Activated T-helper 2 cell treated with anti-CD3 and anti-CD28 coated beads, Interferon-gamma antibody, Interleukin-2, Interleukin-4, amounts not matched to agents 10 μg/mL and 5 μg/mL and 100 μg/mL, durations not matched to agents 14 hours and 24 hours and 36 hours (primary cell): Measurements from ENCODE around the gene SLIT3. TPM values are rescaled to one million over a fixed set of nuclear protein-coding genes. Genes with fewer than 3 reads are reported as not detected.

Experiments used
- DNase-seq: peaks from one replicate; pipeline ENCODE4 v3.0.0; 2021; ENCODE audit warnings: low spot score
- H3K27ac Mint-ChIP-seq: one replicate; pipeline ENCODE4 v1.8.0; 2021; ENCODE audit warnings: mixed read lengths
- H3K27me3 Mint-ChIP-seq: one replicate; pipeline ENCODE4 v1.8.0; 2021; ENCODE audit warnings: low read depth, mixed read lengths
- H3K36me3 Mint-ChIP-seq: one replicate; pipeline ENCODE4 v1.8.0; 2021; ENCODE audit warnings: low read depth, mixed read lengths
- H3K4me1 Mint-ChIP-seq: one replicate; pipeline ENCODE4 v1.8.0; 2021; ENCODE audit warnings: low read depth, mixed read lengths
- H3K4me3 Mint-ChIP-seq: one replicate; pipeline ENCODE4 v1.8.0; 2021; ENCODE audit warnings: low read depth, mild to moderate bottlenecking, moderate library complexity, mixed read lengths
- H3K9me3 Mint-ChIP-seq: one replicate; pipeline ENCODE4 v1.8.0; 2021; ENCODE audit warnings: mixed read lengths
- intact Hi-C: fragments of 100-400 bp; cut with micrococcal nuclease; formaldehyde crosslinking; loops from one replicate; pipeline ENCODE4 v1.15.1; 2023
- total RNA-seq: library from RNA; stranded (reverse); gene quantifications from 2 replicates; pipeline ENCODE4 v1.2.3, GENCODE V29; 2022

Gene SLIT3
- total RNA-seq, 1 donor from 2014 or later = 9.5 TPM

- H3K9me3 Mint-ChIP-seq = no peaks in the 10 kb centered on the region
- intact Hi-C loops = no loop called here
- DNase-seq = no peak
These were observed 631.8 kb downstream of the SLIT3 start for GRCh38 chr5:168669156-168669555.

GRCh38 chr5:168668078-168668477 lies 632.9 kb downstream of the SLIT3 start:
- Mint-ChIP-seq H3K27me3 (no peaks in the 10 kb centered on the region), H3K4me1 (no peaks in the 10 kb centered on the region), H3K4me3 (no peak overlapping the region), H3K36me3 (no peaks in the 10 kb centered on the region), H3K27ac (no peak overlapping the region), H3K9me3 (no peaks in the 10 kb centered on the region)
- intact Hi-C loops = no loop called here
- DNase-seq = no peak

More at GRCh38 chr5:168669156-168669555, 631.8 kb downstream of the SLIT3 start:
- Mint-ChIP-seq H3K36me3 (no peaks in the 10 kb centered on the region), H3K27me3 (no peaks in the 10 kb centered on the region), H3K4me1 (no peaks in the 10 kb centered on the region), H3K27ac (no peak overlapping the region), H3K4me3 (no peak overlapping the region)

DNA sequence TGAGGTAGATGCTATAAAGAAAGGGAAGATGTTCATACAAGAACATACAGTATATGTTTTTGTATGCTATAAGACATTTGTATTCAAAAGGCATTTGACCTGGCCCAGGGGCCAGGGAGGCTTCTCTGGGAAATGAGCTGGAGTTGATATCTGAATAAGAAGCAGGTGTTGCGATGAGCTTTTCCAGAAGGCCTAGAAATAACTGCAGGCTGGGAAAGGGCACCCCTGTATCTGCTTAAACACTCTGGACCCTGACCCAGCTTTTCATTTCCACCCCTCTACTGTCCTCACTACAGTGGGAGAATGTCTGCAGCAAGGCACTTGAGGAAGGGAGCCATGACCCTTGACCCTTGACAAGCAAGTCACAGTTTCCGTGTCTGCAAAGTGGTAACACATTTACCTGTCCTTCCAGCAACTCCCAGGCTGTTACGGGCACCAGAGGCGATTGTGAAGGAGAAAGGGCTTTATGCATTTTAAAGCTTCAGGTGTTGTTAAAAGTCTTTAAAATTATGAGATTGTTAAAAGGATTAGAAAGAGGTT lies 633.6 kb downstream of the SLIT3 start:
- DNase-seq = no peak
- no peak overlapping the region for H3K27ac Mint-ChIP-seq

GRCh38 chr5:168666356-168666755 lies 634.6 kb downstream of the SLIT3 start:
- Mint-ChIP-seq H3K27me3 (no peaks in the 10 kb centered on the region), H3K9me3 (no peaks in the 10 kb centered on the region), H3K36me3 (no peaks in the 10 kb centered on the region), H3K4me1 (no peaks in the 10 kb centered on the region), H3K27ac (no peak overlapping the region), H3K4me3 (no peak overlapping the region)
- intact Hi-C loops = no loop called here
- no peak for DNase-seq

More for the DNA sequence above, 633.6 kb downstream of the SLIT3 start:
- no peak overlapping the region for H3K4me3 Mint-ChIP-seq
- no peaks in the 10 kb centered on the region for H3K9me3 Mint-ChIP-seq
- H3K27me3 Mint-ChIP-seq = no peaks in the 10 kb centered on the region
- intact Hi-C loops = no loop called here
- no peaks in the 10 kb centered on the region for H3K4me1 Mint-ChIP-seq
- no peaks in the 10 kb centered on the region for H3K36me3 Mint-ChIP-seq

DNA sequence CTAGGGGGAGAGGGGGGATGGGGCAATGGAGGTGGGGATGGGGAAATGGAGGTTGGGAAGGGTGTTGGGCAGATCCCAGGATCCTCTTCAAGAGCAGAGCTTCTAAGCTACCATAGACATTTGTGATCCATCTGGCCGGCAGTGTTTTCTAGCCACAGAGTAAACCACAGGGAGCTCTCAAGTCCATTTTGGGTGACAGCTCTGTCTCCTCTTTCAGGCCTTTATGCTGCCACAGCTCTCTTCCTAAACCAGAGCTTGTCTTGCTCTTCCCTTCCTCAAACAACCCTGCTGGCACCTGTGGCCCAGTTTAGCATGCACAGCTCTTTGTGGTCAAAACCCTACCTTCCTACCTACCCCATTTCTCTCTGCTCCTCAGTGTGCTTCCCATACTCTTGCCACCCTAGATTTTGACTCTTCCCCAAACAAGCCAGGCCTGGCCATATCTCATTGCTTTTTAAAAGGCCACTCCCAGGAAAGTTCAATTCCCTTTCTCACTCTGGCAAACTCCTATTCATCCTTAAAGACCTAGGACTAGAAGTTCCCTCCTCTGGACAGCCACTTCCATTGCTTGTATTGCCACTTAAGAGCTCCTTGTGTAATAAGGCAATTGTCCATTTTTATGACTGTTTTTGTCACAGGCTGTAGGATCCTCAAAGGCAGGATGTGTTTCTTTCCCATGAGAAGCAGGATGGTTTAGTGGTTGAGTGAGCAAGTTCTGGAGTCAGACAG lies 637.5 kb downstream of the SLIT3 start:
- DNase-seq = no peak
- Mint-ChIP-seq H3K9me3 (no peaks in the 10 kb centered on the region), H3K4me3 (no peak overlapping the region), H3K27me3 (no peaks in the 10 kb centered on the region), H3K36me3 (no peaks in the 10 kb centered on the region), H3K27ac (no peak overlapping the region), H3K4me1 (no peaks in the 10 kb centered on the region)
- intact Hi-C loops = no loop called here

- intact Hi-C loops = no loop called here
- Mint-ChIP-seq H3K27ac (no peak overlapping the region), H3K27me3 (no peaks in the 10 kb centered on the region), H3K4me3 (no peak overlapping the region), H3K9me3 (no peaks in the 10 kb centered on the region), H3K4me1 (no peaks in the 10 kb centered on the region), H3K36me3 (no peaks in the 10 kb centered on the region)
- no peak for DNase-seq
These were observed 639.1 kb downstream of the SLIT3 start for GRCh38 chr5:168661593-168662485.

GRCh38 chr5:168660691-168661090 lies 640.2 kb downstream of the SLIT3 start:
- DNase-seq = no peak
- no peaks in the 10 kb centered on the region for H3K4me1 Mint-ChIP-seq
- no peak overlapping the region for H3K27ac Mint-ChIP-seq
- H3K9me3 Mint-ChIP-seq = no peaks in the 10 kb centered on the region
- H3K4me3 Mint-ChIP-seq = no peak overlapping the region
- H3K27me3 Mint-ChIP-seq = no peaks in the 10 kb centered on the region
- H3K36me3 Mint-ChIP-seq = no peaks in the 10 kb centered on the region
- intact Hi-C loops = no loop called here

DNA sequence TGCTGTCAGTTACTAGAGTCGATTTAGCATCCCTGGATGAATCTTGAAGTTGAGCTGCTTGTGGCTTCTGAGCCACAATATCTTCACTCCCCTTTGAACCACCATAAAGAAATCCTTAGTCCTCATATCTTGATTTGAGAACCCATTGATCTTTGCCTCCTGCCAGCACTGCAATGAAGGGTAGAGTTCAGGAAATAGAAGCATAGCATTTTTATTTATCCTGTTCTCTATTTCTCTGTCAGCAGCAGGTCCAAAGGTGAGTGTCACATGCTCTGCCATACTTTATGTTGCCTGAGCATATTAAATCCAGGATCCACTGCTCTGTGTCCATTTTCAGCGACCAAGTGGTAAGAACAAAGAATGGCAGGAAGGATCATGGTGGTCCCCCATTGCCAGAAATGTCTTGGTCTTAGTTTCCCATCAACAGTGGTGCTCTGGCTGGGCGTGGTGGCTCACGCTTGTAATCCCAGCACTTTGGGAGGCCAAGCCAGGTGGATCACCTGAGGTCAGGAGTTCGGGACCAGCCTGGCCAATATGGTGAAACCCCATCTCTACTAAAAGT lies 641.6 kb downstream of the SLIT3 start:
- Mint-ChIP-seq H3K4me1 (no peaks in the 10 kb centered on the region), H3K4me3 (no peak overlapping the region), H3K27ac (no peak overlapping the region), H3K27me3 (no peaks in the 10 kb centered on the region), H3K9me3 (no peaks in the 10 kb centered on the region), H3K36me3 (no peaks in the 10 kb centered on the region)
- no peak for DNase-seq
- intact Hi-C loops = no loop called here

- Mint-ChIP-seq H3K9me3 (no peaks in the 10 kb centered on the region), H3K27ac (no peak overlapping the region), H3K4me3 (no peak overlapping the region), H3K4me1 (no peaks in the 10 kb centered on the region), H3K36me3 (no peaks in the 10 kb centered on the region), H3K27me3 (no peaks in the 10 kb centered on the region)
- DNase-seq = no peak
- intact Hi-C loops = no loop called here
These were observed 642.5 kb downstream of the SLIT3 start for GRCh38 chr5:168658394-168658793.

DNA sequence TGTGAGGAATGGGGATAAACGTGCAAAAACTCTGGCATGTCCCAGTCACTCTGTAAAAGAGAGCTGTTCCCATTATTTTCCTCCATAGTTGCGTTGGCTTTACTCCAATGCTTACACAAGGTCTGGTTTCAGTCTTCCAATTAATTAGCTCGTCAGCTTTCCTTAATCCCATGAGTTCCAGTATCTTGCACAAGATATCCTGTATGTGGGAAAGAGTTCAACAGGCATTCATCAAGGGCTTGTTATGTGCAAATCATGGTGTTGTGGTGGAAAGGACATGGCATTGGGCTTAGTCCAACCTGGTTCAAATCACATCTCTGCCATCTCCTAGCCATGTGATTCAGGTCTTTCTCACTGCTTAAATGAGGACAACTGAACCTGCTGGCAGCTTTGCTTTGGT lies 644.3 kb downstream of the SLIT3 start:
- H3K4me3 Mint-ChIP-seq = no peak overlapping the region
- H3K27me3 Mint-ChIP-seq = no peaks in the 10 kb centered on the region
- H3K9me3 Mint-ChIP-seq = no peaks in the 10 kb centered on the region
- intact Hi-C loops = no loop called here
- no peaks in the 10 kb centered on the region for H3K36me3 Mint-ChIP-seq
- H3K27ac Mint-ChIP-seq = no peak overlapping the region
- no peak for DNase-seq
- H3K4me1 Mint-ChIP-seq = no peaks in the 10 kb centered on the region

DNA sequence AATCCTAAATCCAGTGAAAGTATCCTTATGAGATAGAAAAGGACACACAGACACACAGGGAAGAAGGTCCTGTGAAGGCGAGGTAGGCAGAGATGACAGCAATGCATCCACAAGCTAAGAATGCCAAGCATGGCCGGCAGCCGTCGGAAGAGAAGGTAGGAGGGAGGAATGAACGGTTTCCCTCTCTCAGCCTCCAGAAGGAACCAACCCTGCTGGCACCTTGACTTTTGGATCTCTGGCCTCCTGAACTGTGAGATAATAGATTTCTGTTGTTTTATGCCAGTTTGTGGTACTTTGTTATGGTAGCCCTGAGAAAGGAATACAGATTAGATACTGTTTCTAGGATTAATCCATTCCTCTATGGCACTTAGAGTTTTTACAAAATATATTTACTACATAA lies 645.6 kb downstream of the SLIT3 start:
- Mint-ChIP-seq H3K4me3 (no peak overlapping the region), H3K27ac (no peak overlapping the region), H3K36me3 (no peaks in the 10 kb centered on the region), H3K4me1 (no peaks in the 10 kb centered on the region), H3K27me3 (no peaks in the 10 kb centered on the region), H3K9me3 (no peaks in the 10 kb centered on the region)
- no peak for DNase-seq
- intact Hi-C loops = no loop called here

DNA sequence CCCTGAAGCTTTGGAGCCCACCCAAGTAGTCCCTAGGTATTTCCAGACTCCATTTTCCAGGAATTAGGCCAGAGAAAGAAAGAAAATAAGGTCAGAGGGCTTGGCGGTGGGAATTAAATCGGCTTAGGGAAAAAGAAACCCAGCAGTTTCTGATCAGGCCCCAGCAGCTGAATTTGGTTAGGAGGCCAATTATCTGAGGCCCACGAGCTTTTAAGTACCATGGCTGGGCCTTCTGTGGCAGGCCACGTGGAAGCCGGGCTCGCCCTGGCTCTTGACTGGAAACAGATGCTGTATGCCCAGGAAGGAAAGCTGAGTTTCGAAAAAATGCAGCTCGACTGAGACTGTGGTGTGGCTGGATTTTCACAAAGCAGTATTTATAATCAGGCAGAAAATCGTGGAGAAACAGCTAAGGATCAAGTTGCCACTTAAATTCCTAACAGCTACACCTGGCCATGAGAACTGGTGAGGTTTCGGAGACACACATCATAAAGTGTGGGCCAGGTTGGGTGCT lies 646.7 kb downstream of the SLIT3 start:
- H3K9me3 Mint-ChIP-seq = no peaks in the 10 kb centered on the region
- H3K27me3 Mint-ChIP-seq = no peaks in the 10 kb centered on the region
- H3K27ac Mint-ChIP-seq = no peak overlapping the region
- intact Hi-C loops = no loop called here
- no peak overlapping the region for H3K4me3 Mint-ChIP-seq
- H3K36me3 Mint-ChIP-seq = no peaks in the 10 kb centered on the region
- H3K4me1 Mint-ChIP-seq = no peaks in the 10 kb centered on the region
- DNase-seq = no peak
